Measurements from ENCODE around the gene TPRX1.
"Not testable (repeated sequence)": the region's sequence is repeated elsewhere in the genome, so short reads cannot be mapped to it uniquely, and the experiment has no call there.

Gene TPRX1, protein sequence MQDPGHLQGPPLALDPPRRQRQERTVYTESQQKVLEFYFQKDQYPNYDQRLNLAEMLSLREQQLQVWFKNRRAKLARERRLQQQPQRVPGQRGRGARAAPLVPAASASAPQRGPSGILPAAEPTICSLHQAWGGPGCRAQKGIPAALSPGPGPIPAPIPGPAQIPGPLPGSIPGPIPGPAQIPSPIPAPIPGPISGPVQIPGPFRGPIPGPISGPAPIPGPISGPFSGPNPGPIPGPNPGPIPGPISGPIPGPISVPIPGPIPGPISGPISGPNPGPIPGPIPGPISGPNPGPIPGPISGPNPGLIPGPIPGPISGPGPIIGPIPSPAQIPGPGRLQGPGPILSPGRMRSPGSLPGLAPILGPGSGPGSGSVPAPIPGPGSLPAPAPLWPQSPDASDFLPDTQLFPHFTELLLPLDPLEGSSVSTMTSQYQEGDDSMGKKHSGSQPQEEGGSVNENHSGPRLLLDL

DNA sequence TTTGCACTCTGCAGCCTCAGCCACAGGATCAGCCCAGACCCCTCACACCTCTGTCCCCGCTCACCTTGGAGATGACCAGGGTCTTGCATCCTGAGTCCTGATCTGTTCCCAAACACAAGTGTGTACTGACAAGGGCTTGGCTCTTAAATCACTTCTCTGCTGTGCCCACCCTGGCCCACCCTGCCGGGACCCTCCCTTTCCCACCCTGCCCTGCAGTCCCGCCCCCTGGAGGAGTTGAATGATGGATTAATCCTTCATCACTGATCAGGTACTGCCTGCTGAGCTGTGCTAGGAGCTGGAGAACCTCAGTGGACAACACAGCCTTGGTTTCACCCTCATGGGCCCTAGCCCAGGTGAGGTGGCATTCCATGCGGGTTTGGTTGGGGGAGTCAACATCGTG lies at the start of gene TPRX1:
Gene TPRX1, minus strand, starts transcription at position 101 of the 400 bp plus-strand sequence. Its CDS starts 12 bp downstream, at position 89.
- DNase-seq (ENCODE audit: low spot score); H3K27me3 Mint-ChIP-seq (ENCODE audit: low read depth); H3K36me3 Mint-ChIP-seq (ENCODE audit: low read depth); H3K4me3 Mint-ChIP-seq; H3K9me3 Mint-ChIP-seq; H3K4me1 Mint-ChIP-seq (ENCODE audit: low read depth); H3K27ac Mint-ChIP-seq: not testable (repeated sequence)

DNA sequence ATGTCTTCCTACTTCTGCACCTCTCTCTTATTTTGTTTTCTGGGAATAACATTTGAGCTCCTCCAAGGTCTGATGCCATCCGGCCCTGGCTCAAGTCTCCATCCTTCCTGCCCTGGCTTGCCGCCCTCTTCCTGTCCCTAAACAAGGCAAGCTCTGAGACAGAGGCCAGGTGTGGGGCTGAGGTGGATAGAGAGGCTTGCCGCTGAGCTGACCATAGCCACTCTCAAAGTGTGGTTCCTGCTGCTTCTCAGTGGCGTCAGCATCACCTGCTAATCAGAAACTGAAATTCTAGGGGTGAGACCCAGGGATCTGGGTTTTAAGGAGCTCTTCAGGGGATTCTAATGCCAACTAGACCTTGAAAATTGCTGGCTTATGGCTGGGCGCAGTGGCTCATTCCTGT lies 48.7 kb upstream of the TPRX1 start:
- no peak overlapping the region for H3K4me3 Mint-ChIP-seq
- H3K27me3 Mint-ChIP-seq (ENCODE audit: low read depth), result peaks cover 34% of the 10 kb centered on the region
- no peaks in the 10 kb centered on the region for H3K9me3 Mint-ChIP-seq

DNA sequence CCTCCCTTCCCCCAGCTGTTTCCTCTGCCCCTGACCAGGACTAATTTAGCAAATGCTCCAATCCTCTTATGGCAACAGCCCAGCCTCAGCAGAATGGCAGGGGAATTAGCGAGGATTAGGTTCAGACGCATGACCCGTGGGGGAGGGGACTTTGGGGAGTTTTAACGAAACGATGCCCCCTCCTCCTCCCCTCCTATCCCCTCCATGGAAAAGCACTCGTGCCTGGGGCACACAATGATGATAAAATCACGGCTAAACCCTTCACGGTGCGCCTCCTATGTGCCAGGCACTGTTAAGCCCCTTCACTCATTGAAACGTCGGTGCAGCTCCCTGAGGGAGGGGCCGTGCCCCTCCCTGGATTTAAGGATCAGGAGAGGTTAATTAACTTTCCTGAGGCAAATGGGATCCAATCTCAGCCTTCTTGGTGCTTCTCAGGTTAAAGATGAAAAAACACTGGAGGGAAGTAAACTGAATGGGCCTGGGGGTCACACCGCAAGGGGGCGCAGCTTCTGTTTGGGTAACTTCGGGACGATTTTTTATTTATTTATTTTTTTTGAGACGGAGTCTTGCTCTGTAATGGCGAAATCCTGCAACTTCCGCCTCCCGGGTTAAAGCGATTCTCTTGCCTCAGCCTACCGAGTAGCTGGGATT lies 44.6 kb upstream of the TPRX1 start:
- peak overlapping the region; percentile 5 for H3K4me3 Mint-ChIP-seq
- peaks cover 8% of the 10 kb centered on the region for H3K4me1 Mint-ChIP-seq (ENCODE audit: low read depth)
- H3K36me3 Mint-ChIP-seq (ENCODE audit: low read depth), result no peaks in the 10 kb centered on the region
- no peaks in the 10 kb centered on the region for H3K9me3 Mint-ChIP-seq
- H3K27ac Mint-ChIP-seq, result no peak overlapping the region
- H3K27me3 Mint-ChIP-seq (ENCODE audit: low read depth), result peaks cover 33% of the 10 kb centered on the region
- DNase-seq (ENCODE audit: low spot score), result peak; percentile 10

More for the DNA sequence above, 48.7 kb upstream of the TPRX1 start:
- H3K27ac Mint-ChIP-seq, result no peak overlapping the region
- peaks cover 10% of the 10 kb centered on the region for H3K4me1 Mint-ChIP-seq (ENCODE audit: low read depth)
- DNase-seq (ENCODE audit: low spot score), result no peak
- H3K36me3 Mint-ChIP-seq (ENCODE audit: low read depth), result no peaks in the 10 kb centered on the region

DNA sequence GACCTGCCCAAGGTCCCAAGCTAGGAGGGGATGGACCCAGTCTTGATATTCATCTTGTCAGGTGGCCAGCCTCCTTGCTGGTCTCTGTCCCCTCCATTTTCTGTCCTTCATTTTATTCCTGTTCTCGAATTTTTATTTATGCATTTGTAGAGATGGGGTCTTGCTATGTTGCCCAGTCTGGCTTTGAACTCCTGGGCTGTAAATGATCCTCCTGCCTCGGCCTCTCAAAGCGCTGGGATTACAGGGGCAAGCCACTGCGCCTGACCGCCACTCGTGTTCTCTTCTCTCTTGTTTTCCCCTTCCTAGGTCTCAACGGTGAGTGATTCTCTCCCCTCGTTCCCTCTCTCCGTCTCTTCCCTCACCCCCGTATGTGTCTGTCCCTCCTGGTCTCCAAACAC lies 44.1 kb upstream of the TPRX1 start:
- H3K4me3 Mint-ChIP-seq, result peak overlapping the region; percentile 5
- no peaks in the 10 kb centered on the region for H3K9me3 Mint-ChIP-seq
- peaks cover 4% of the 10 kb centered on the region for H3K4me1 Mint-ChIP-seq (ENCODE audit: low read depth)
- H3K27me3 Mint-ChIP-seq (ENCODE audit: low read depth), result peaks cover 32% of the 10 kb centered on the region
- H3K27ac Mint-ChIP-seq, result no peak overlapping the region
- no peaks in the 10 kb centered on the region for H3K36me3 Mint-ChIP-seq (ENCODE audit: low read depth)
- DNase-seq (ENCODE audit: low spot score), result no peak

DNA sequence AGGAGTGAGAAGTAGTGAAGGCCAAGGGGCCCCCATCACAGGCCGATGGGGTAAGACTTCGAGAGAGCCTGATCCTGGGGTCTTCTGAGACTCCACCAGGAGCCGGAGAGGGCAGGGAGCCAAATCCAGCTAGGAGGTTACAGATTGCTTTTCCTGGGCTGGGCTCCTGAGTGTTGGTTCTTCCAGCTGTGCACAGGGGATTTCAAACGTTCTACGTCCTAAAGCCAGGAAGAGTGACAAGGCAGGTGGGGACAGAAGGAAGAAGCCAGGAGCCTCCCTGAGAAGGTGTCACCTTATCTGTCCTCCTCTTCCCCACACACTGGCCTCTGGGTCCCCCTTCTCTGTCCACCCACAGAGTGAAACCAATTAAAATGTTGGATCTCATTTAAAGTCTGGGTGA lies 38.6 kb upstream of the TPRX1 start:
- Mint-ChIP-seq H3K27ac (no peak overlapping the region), H3K36me3 (ENCODE audit: low read depth) (no peaks in the 10 kb centered on the region), H3K4me3 (no peak overlapping the region), H3K4me1 (ENCODE audit: low read depth) (no peaks in the 10 kb centered on the region), H3K27me3 (ENCODE audit: low read depth) (peaks cover 8% of the 10 kb centered on the region), H3K9me3 (no peaks in the 10 kb centered on the region)
- DNase-seq (ENCODE audit: low spot score), result no peak

DNA sequence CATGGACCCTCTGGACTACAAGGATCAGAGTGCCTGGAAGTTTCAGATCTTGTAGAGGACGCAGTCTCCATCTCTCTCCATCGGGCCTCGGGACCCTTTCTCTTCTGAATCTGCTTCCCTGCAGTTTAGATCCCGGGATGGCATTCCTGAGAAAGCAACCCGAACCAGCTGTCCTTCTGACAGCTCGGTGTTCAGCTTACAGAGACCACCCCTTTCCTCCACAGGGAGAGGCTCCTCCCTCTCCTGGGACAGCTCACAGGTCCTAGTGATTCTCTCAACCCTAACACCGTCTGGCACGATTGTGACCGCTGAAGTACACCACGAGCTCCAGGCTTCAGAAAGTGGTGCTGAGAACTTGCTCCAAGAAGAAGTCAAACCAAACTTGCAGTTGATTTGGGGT lies 35.6 kb upstream of the TPRX1 start:
- H3K4me1 Mint-ChIP-seq (ENCODE audit: low read depth), result no peaks in the 10 kb centered on the region
- DNase-seq (ENCODE audit: low spot score), result no peak
- no peaks in the 10 kb centered on the region for H3K9me3 Mint-ChIP-seq
- H3K27me3 Mint-ChIP-seq (ENCODE audit: low read depth), result peaks cover 8% of the 10 kb centered on the region
- no peak overlapping the region for H3K4me3 Mint-ChIP-seq
- no peak overlapping the region for H3K27ac Mint-ChIP-seq
- no peaks in the 10 kb centered on the region for H3K36me3 Mint-ChIP-seq (ENCODE audit: low read depth)

DNA sequence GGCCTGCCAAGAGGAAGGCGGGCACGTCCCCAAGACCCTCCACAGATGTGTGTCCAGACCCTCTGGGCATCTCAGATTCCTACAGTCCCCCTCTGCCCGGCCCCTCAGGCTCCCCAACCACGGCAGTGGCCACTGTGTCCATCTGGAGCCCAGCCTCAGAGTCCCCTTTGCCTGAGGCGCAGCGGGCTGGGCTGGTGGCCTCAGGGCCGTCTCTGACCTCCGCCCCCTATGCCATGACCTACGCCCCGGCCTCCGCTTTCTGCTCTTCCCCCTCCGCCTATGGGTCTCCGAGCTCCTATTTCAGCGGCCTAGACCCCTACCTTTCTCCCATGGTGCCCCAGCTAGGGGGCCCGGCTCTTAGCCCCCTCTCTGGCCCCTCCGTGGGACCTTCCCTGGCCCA lies 35.1 kb upstream of the TPRX1 start:
- Mint-ChIP-seq H3K27me3 (ENCODE audit: low read depth) (peaks cover 8% of the 10 kb centered on the region), H3K9me3 (no peaks in the 10 kb centered on the region), H3K27ac (no peak overlapping the region), H3K4me1 (ENCODE audit: low read depth) (no peaks in the 10 kb centered on the region), H3K36me3 (ENCODE audit: low read depth) (no peaks in the 10 kb centered on the region), H3K4me3 (no peak overlapping the region)
- DNase-seq (ENCODE audit: low spot score), result no peak

DNA sequence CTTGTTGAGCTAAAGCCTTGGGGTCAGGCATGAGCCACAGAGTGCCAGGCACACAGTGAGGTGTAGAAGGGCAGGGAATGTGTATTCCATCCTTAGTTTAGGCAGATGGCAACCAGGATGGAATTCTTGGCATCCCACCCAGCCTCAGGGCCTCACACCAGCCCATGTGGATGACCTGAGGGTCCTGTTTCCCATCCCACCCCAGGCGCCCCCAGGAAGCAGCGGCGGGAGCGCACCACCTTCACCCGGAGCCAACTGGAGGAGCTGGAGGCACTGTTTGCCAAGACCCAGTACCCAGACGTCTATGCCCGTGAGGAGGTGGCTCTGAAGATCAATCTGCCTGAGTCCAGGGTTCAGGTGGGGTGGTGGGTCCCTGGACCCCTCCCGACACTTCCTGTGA lies 31.7 kb upstream of the TPRX1 start:
- no peak overlapping the region for H3K27ac Mint-ChIP-seq
- no peaks in the 10 kb centered on the region for H3K27me3 Mint-ChIP-seq (ENCODE audit: low read depth)
- H3K9me3 Mint-ChIP-seq, result no peaks in the 10 kb centered on the region
- H3K36me3 Mint-ChIP-seq (ENCODE audit: low read depth), result no peaks in the 10 kb centered on the region
- H3K4me3 Mint-ChIP-seq, result no peak overlapping the region
- DNase-seq (ENCODE audit: low spot score), result no peak
- H3K4me1 Mint-ChIP-seq (ENCODE audit: low read depth), result no peaks in the 10 kb centered on the region

DNA sequence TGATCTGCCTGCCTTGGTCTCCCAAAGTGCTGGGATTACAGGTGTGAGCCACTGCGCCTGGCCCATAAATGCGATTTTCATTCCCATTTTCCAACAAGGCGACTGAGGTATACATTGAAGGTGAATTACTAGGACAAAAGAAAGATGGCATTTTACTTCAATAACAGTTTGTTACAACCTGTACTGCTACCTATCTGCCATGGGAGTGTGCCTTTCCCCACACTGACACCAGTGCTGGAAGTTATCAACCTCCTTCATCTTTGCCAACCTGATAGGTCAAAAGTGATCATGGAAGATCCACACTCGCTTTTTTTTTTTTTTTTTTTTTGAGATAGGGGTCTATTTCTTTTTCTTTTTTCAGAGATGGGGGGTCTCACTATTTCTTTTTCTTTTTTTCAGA lies 28.4 kb upstream of the TPRX1 start:
- Mint-ChIP-seq H3K36me3 (ENCODE audit: low read depth) (no peaks in the 10 kb centered on the region), H3K27me3 (ENCODE audit: low read depth) (no peaks in the 10 kb centered on the region), H3K27ac (no peak overlapping the region), H3K4me3 (no peak overlapping the region), H3K4me1 (ENCODE audit: low read depth) (no peaks in the 10 kb centered on the region), H3K9me3 (no peaks in the 10 kb centered on the region)
- DNase-seq (ENCODE audit: low spot score), result no peak

DNA sequence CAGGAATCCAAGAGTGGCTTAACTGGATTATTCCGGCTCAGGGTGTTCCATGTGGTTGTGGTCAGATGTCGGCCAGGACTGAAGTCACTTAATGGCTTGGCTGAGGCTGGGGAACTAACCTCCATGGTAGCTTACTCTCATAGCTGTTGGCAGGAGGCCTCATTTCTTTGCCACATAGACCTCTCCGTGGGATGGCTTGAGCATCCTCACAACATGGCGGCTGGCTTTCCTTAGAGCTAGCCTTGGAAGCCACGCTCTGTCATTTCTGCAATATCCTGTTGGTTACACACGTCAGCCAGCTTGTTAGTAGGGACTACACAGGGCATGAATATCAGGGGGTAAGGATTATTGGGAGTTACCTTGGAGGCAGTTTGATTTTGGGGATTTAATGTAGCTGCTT lies 22.4 kb upstream of the TPRX1 start:
- H3K9me3 Mint-ChIP-seq, result no peaks in the 10 kb centered on the region
- H3K4me1 Mint-ChIP-seq (ENCODE audit: low read depth), result no peaks in the 10 kb centered on the region
- DNase-seq (ENCODE audit: low spot score), result no peak
- no peak overlapping the region for H3K4me3 Mint-ChIP-seq
- H3K36me3 Mint-ChIP-seq (ENCODE audit: low read depth), result no peaks in the 10 kb centered on the region
- H3K27me3 Mint-ChIP-seq (ENCODE audit: low read depth), result no peaks in the 10 kb centered on the region
- no peak overlapping the region for H3K27ac Mint-ChIP-seq

DNA sequence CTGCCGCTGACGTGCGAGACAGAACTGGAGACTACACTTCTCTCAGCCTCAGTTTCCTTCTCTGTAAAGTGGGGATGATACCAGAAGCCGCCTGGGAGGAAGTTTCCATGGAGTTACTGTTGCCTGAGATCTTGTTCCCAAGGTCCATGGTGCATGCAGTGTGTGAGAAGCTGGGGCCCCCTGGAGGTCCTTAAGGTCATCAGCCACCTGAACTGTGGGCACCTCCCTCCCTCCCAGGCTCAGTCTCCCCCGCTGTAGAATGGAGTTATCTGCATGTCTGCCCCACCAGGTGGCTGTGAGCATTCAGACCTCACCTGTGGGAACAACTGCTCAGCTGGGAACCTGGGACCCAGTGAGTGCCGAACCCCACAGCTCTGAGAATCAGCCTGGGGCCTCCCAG lies 20.0 kb upstream of the TPRX1 start:
- Mint-ChIP-seq H3K9me3 (no peaks in the 10 kb centered on the region), H3K27ac (no peak overlapping the region), H3K36me3 (ENCODE audit: low read depth) (no peaks in the 10 kb centered on the region), H3K27me3 (ENCODE audit: low read depth) (peaks cover 13% of the 10 kb centered on the region), H3K4me1 (ENCODE audit: low read depth) (peaks cover 3% of the 10 kb centered on the region), H3K4me3 (no peak overlapping the region)
- no peak for DNase-seq (ENCODE audit: low spot score)

DNA sequence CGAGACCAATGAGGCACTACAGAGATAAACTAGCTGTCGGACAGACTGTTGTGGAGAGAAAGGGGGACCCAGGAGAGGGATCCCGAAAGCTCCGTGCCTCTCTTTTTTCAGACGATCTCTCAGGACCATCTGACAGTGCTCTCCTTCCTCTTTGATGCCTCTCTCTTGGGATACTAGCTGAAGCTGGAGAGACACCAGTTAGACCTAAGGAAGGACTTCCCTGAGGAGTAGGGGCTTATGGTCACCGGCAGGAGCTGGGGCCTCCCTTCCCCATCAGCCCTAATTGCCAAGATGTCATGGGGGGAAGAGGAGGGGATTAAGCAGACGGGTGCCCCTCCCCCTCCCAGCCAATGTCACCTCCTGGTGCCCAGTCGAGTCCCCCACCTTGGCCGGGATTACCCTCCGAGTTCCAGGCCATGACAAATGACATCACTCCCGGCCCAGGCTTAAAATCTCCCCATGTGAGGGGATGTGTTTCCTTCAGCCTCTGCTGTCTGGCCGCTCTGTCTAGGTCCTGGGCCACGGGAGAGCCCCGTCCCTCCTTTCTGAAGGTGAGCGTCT lies 17.2 kb upstream of the TPRX1 start, which contains the start of gene CRX:
Gene CRX, plus strand, starts transcription at position 478 of the 561 bp plus-strand sequence. CDS start 12,507 bp downstream, outside the sequence.
- Mint-ChIP-seq H3K4me3 (no peak within 1 kb of the TSS), H3K27ac (no peak within 1 kb of the TSS), H3K9me3 (no peaks in the 10 kb centered on the region), H3K36me3 (ENCODE audit: low read depth) (no peaks in the 10 kb centered on the region), H3K27me3 (ENCODE audit: low read depth) (peaks cover 19% of the 10 kb centered on the region), H3K4me1 (ENCODE audit: low read depth) (peaks cover 3% of the 10 kb centered on the region)
- no peak for DNase-seq (ENCODE audit: low spot score)

DNA sequence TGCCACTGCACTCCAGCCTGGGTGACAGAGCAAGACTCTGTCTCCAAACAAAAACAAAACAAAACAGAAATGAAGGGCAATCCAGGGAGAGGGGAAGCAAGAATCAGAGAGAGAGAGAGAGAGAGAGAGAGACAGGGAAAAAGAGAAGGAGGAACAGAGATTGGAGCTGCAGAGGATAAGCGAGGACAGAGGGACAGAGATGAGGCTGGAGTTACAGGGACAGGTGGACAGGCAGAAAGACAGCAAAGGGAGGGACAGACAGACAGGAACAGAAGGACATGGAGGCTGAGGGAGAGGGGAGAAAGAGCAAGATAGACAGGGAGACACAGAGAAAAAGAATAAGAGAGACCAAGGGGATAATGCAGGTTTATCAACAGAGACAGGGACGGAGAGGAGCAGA lies 16.1 kb upstream of the TPRX1 start:
- Mint-ChIP-seq H3K27me3 (ENCODE audit: low read depth) (peaks cover 19% of the 10 kb centered on the region), H3K4me3 (no peak overlapping the region), H3K36me3 (ENCODE audit: low read depth) (no peaks in the 10 kb centered on the region), H3K27ac (no peak overlapping the region), H3K9me3 (no peaks in the 10 kb centered on the region), H3K4me1 (ENCODE audit: low read depth) (peaks cover 3% of the 10 kb centered on the region)
- DNase-seq (ENCODE audit: low spot score), result no peak

DNA sequence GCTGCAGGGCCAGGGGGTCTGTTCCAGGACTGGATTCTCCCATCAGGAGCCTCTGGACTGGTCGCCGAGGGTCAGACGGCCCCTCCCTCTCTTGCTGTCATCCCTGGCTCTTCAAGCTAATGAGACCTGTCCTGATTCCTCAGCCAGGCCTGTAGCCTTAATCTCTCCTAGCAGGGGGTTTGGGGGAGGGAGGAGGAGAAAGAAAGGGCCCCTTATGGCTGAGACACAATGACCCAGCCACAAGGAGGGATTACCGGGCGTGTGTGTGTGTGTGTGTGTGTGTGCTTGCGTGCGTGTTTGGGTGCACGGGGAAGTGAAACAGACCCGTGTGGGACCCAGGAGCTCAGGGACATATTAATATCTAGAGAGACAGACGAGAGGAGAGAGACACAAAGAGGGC lies 15.5 kb upstream of the TPRX1 start:
- Mint-ChIP-seq H3K4me3 (peak overlapping the region; percentile 9), H3K36me3 (ENCODE audit: low read depth) (no peaks in the 10 kb centered on the region), H3K27me3 (ENCODE audit: low read depth) (peaks cover 19% of the 10 kb centered on the region), H3K9me3 (no peaks in the 10 kb centered on the region), H3K27ac (no peak overlapping the region), H3K4me1 (ENCODE audit: low read depth) (peaks cover 3% of the 10 kb centered on the region)
- no peak for DNase-seq (ENCODE audit: low spot score)
